Measurements from ENCODE around the gene PARP1. TPM values are rescaled to one million over a fixed set of nuclear protein-coding genes. Genes with fewer than 3 reads are reported as not detected.
A peak's percentile ranks its signal among the peaks of the same experiment; 100 is the strongest.

The PARP1 gene
- total RNA-seq, 2 experiments from 2014 or later = 532 to 594 TPM

GRCh38 chr1:226388131-226388530 lies 19.8 kb downstream of the PARP1 start:
- Histone ChIP-seq H4K20me1 (ENCODE audit: insufficient read depth, low read length) (peaks cover 7% of the 10 kb centered on the region), H3K4me3 (ENCODE audit: low read depth, low read length, poor library complexity, severe bottlenecking) (no peak overlapping the region), H3K27ac (ENCODE audit: low read depth, low read length, poor library complexity, severe bottlenecking) (no peak overlapping the region), H3K36me3 (ENCODE audit: insufficient read depth, low read length) (peaks cover 100% of the 10 kb centered on the region), H3K9me3 (ENCODE audit: low read length) (no peaks in the 10 kb centered on the region), H3K79me2 (ENCODE audit: insufficient read depth, low read depth, low read length) (peaks cover 21% of the 10 kb centered on the region), H3K9me2 (ENCODE audit: insufficient read depth, low read length) (no peaks in the 10 kb centered on the region), H2AFZ (ENCODE audit: low read length) (no peak overlapping the region), H3K4me1 (ENCODE audit: insufficient read depth, low read length, poor library complexity, severe bottlenecking) (no peaks in the 10 kb centered on the region), H3K4me2 (ENCODE audit: low read length) (no peak overlapping the region)
- no peak for DNase-seq (ENCODE audit: low spot score)
- POLR2A ChIA-PET = interaction anchor here (0.7 kb wide), 1 partner anchor 116 kb away, joined by 3 read pairs; no protein-coding TSS in a partner anchor
- CTCF ChIA-PET (ENCODE audit: unreplicated experiment) = no interaction called here
- TF ChIP-seq CTCF (conservative IDR thresholded peaks at IDR 0.05; ENCODE audit: low read length) (no peak), EZH2phosphoT487 (IDR thresholded peaks at IDR 0.05; ENCODE audit: borderline replicate concordance, low read depth, low read length) (no peak)
- TSS peak; percentile 10 for BruUV-seq (replicated peaks)
- intact Hi-C loops (cut with micrococcal nuclease; ENCODE audit: unreplicated experiment) = no loop called here

GRCh38 chr1:226384717-226385116 lies 23.2 kb downstream of the PARP1 start:
- ChIA-PET CTCF (ENCODE audit: unreplicated experiment) (no interaction called here), POLR2A (no interaction called here)
- BruUV-seq (replicated peaks) = no TSS peak
- intact Hi-C loops (cut with micrococcal nuclease; ENCODE audit: unreplicated experiment) = no loop called here
- H4K20me1 ChIP-seq (ENCODE audit: insufficient read depth, low read length) = no peaks in the 10 kb centered on the region
- no peaks in the 10 kb centered on the region for H3K4me1 ChIP-seq (ENCODE audit: insufficient read depth, low read length, poor library complexity, severe bottlenecking)
- H3K4me2 ChIP-seq (ENCODE audit: low read length) = no peak overlapping the region
- no peaks in the 10 kb centered on the region for H3K9me2 ChIP-seq (ENCODE audit: insufficient read depth, low read length)
- no peak overlapping the region for H2AFZ ChIP-seq (ENCODE audit: low read length)
- no peak overlapping the region for H3K4me3 ChIP-seq (ENCODE audit: low read depth, low read length, poor library complexity, severe bottlenecking)
- TF ChIP-seq EZH2phosphoT487 (IDR thresholded peaks at IDR 0.05; ENCODE audit: borderline replicate concordance, low read depth, low read length) (no peak), CTCF (conservative IDR thresholded peaks at IDR 0.05; ENCODE audit: low read length) (no peak)
- H3K9me3 ChIP-seq (ENCODE audit: low read length) = no peaks in the 10 kb centered on the region
- DNase-seq (ENCODE audit: low spot score) = no peak
- H3K27ac ChIP-seq (ENCODE audit: low read depth, low read length, poor library complexity, severe bottlenecking) = no peak overlapping the region
- H3K36me3 ChIP-seq (ENCODE audit: insufficient read depth, low read length) = peaks cover 100% of the 10 kb centered on the region
- no peaks in the 10 kb centered on the region for H3K79me2 ChIP-seq (ENCODE audit: insufficient read depth, low read depth, low read length)

GRCh38 chr1:226384040-226384439 lies 23.9 kb downstream of the PARP1 start:
- H2AFZ ChIP-seq (ENCODE audit: low read length) = no peak overlapping the region
- H3K36me3 ChIP-seq (ENCODE audit: insufficient read depth, low read length) = peaks cover 100% of the 10 kb centered on the region
- no peak overlapping the region for H3K27ac ChIP-seq (ENCODE audit: low read depth, low read length, poor library complexity, severe bottlenecking)
- no peaks in the 10 kb centered on the region for H3K4me1 ChIP-seq (ENCODE audit: insufficient read depth, low read length, poor library complexity, severe bottlenecking)
- no peaks in the 10 kb centered on the region for H3K79me2 ChIP-seq (ENCODE audit: insufficient read depth, low read depth, low read length)
- H4K20me1 ChIP-seq (ENCODE audit: insufficient read depth, low read length) = no peaks in the 10 kb centered on the region
- no TSS peak for BruUV-seq (replicated peaks)
- CTCF ChIA-PET (ENCODE audit: unreplicated experiment) = no interaction called here
- H3K4me3 ChIP-seq (ENCODE audit: low read depth, low read length, poor library complexity, severe bottlenecking) = no peak overlapping the region
- no peak overlapping the region for H3K4me2 ChIP-seq (ENCODE audit: low read length)
- no peak for TF ChIP-seq CTCF (conservative IDR thresholded peaks at IDR 0.05; ENCODE audit: low read length)
- no peak for TF ChIP-seq EZH2phosphoT487 (IDR thresholded peaks at IDR 0.05; ENCODE audit: borderline replicate concordance, low read depth, low read length)
- intact Hi-C loops (cut with micrococcal nuclease; ENCODE audit: unreplicated experiment) = no loop called here
- H3K9me2 ChIP-seq (ENCODE audit: insufficient read depth, low read length) = no peaks in the 10 kb centered on the region
- POLR2A ChIA-PET = no interaction called here
- no peaks in the 10 kb centered on the region for H3K9me3 ChIP-seq (ENCODE audit: low read length)
- DNase-seq (ENCODE audit: low spot score) = no peak
